GM20000 (cell line): ENCODE measurements around the gene GRPEL1.

Experiments used
- DNase-seq: peaks from one replicate; pipeline ENCODE4 v3.0.0; 2012; ENCODE audit warnings: low spot score
- CTCF ChIP-seq: IDR thresholded peaks from 2 replicates; pipeline ENCODE4 v1.5.1; 2012; ENCODE audit warnings: mild to moderate bottlenecking, control low read depth; ENCODE audit errors: extremely low read depth, missing control alignments

The GRPEL1 gene

GRCh38 chr4:7048642-7049041 is 19.2 kb downstream of the GRPEL1 start:
- TF ChIP-seq CTCF = no peak
- no peak for DNase-seq

GRCh38 chr4:7046971-7047370 is 20.9 kb downstream of the GRPEL1 start:
- TF ChIP-seq CTCF = no peak
- DNase-seq = no peak

- peak; percentile 72 for DNase-seq
These were observed 21.6 kb downstream of the GRPEL1 start for GRCh38 chr4:7045961-7046921.

GRCh38 chr4:7045553-7045952 is 22.3 kb downstream of the GRPEL1 start:
- no peak for TF ChIP-seq CTCF
- no peak for DNase-seq

More at GRCh38 chr4:7045961-7046921, 21.6 kb downstream of the GRPEL1 start:
- no peak for TF ChIP-seq CTCF

GRCh38 chr4:7044137-7044930 is 23.5 kb downstream of the GRPEL1 start:
- TF ChIP-seq CTCF = no peak
- no peak for DNase-seq

GRCh38 chr4:7043284-7044136 is 24.4 kb downstream of the GRPEL1 start, which contains the start of gene TADA2B:
Gene TADA2B (plus strand): TSS chr4:7043372. CDS start chr4:7043580, 208 bp downstream.
- no peak for DNase-seq
- no peak for TF ChIP-seq CTCF
